ENCODE results near the gene SLC12A2.

DNA sequence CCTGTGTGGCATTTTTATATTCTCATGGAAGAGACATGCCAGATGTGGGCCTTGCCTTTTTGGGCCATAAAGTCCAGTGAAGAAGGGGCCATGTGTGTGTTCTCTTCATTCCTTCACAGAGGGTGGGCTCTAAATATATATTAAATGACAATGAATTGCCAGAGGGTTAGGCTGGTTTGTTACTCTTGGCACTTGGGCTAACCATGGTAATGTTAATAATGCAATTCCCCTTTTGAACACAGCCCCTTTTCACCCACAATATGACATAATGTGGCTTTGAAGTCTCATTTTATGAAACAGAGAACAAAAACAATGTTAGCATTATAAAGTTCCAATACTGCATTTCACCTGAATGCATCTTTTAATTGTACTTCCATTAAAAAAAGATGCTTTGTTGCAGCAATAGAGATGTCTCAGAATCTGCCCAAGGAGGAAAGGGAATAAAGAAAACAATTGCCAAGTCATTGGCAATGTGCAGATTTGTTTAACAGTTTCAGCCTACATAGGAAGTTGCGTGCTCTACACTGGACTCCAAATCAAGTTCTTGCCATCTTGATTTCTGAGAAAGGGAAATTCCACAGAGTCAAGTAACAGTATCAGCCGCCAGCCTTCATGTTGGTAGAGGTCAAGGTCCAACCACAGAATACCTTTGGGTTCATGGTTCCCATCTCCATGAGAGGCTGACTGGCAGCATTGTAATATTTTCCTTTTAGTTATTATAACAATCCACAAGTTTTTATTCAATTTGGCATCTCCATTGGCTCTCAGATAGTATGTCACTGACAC is 141.9 kb downstream of the SLC12A2 start:
- TF ChIP-seq, protein P1, sequence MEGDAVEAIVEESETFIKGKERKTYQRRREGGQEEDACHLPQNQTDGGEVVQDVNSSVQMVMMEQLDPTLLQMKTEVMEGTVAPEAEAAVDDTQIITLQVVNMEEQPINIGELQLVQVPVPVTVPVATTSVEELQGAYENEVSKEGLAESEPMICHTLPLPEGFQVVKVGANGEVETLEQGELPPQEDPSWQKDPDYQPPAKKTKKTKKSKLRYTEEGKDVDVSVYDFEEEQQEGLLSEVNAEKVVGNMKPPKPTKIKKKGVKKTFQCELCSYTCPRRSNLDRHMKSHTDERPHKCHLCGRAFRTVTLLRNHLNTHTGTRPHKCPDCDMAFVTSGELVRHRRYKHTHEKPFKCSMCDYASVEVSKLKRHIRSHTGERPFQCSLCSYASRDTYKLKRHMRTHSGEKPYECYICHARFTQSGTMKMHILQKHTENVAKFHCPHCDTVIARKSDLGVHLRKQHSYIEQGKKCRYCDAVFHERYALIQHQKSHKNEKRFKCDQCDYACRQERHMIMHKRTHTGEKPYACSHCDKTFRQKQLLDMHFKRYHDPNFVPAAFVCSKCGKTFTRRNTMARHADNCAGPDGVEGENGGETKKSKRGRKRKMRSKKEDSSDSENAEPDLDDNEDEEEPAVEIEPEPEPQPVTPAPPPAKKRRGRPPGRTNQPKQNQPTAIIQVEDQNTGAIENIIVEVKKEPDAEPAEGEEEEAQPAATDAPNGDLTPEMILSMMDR (IDR thresholded peaks at IDR 0.05): no peak
- TF ChIP-seq EZH2phosphoT487 (IDR thresholded peaks at IDR 0.05; ENCODE audit: borderline replicate concordance, low read depth) (no peak), POLR2AphosphoS5 (IDR thresholded peaks at IDR 0.05; ENCODE audit: low read depth, low read length) (no peak)
